ENCODE measurements around the gene NPAS2.

DNA sequence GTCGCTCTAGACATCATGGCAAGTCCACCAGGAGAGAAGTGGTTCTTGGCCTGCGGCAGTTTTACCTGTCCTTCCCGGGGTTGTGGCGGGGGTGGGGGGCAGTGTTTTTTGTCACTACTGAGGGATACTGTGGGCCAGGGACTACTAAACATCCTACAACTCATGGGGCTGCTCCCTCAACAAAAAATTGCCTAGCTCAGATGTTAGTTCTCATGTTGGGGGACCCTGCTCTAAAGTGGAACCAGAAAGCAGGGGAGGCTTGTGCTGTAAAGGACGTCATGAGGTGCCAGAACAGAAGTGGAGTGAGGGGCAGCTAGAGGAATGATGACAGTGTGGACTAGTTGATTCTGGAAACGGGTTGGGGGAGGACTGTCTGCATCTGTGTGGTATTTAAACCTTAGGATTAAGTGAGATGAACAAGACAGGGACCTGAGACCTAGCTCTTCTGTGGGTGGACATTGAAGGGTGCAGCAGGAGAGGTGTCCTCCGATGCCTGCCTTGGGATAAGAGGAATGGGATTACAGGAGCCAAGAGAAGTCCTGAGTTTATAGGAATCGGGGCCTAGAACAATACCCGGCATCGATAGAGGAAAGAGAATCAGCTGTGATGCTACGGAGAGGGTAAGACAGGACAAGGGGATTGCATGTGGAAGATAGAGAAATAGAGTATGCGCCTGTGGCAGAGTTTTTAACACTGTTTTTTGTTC, 184.8 kb downstream of the NPAS2 start:
- TF ChIP-seq, protein P1, sequence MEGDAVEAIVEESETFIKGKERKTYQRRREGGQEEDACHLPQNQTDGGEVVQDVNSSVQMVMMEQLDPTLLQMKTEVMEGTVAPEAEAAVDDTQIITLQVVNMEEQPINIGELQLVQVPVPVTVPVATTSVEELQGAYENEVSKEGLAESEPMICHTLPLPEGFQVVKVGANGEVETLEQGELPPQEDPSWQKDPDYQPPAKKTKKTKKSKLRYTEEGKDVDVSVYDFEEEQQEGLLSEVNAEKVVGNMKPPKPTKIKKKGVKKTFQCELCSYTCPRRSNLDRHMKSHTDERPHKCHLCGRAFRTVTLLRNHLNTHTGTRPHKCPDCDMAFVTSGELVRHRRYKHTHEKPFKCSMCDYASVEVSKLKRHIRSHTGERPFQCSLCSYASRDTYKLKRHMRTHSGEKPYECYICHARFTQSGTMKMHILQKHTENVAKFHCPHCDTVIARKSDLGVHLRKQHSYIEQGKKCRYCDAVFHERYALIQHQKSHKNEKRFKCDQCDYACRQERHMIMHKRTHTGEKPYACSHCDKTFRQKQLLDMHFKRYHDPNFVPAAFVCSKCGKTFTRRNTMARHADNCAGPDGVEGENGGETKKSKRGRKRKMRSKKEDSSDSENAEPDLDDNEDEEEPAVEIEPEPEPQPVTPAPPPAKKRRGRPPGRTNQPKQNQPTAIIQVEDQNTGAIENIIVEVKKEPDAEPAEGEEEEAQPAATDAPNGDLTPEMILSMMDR (IDR thresholded peaks at IDR 0.05; ENCODE audit: control extremely low read depth in 1 of 3, insufficient read depth in 1 of 3, low read depth in 1 of 3, low read length in 3 of 3) = no peak
- TF ChIP-seq RXRA (IDR thresholded peaks at IDR 0.05; ENCODE audit: insufficient read depth, low read depth, low read length) (no peak), KDM5A (IDR thresholded peaks at IDR 0.05; ENCODE audit: low read length) (no peak), SIN3A (conservative IDR thresholded peaks at IDR 0.05 in 1 of 2, IDR thresholded peaks at IDR 0.05 in 1 of 2; ENCODE audit: low read depth in 1 of 2, low read length in 2 of 2) (no peak), SAP30 (IDR thresholded peaks at IDR 0.05; ENCODE audit: insufficient read depth, insufficient replicate concordance, low read length) (no peak), POLR2A (IDR thresholded peaks at IDR 0.05; ENCODE audit: control extremely low read depth in 1 of 2, low read depth in 2 of 2, low read length in 2 of 2) (peak in 1 of 2 experiments; percentile 52; a peak in 2 of 3 replicates), RAD21 (IDR thresholded peaks at IDR 0.05 in 1 of 2, conservative IDR thresholded peaks at IDR 0.05 in 1 of 2; ENCODE audit: low read depth in 2 of 2, low read length in 2 of 2) (no peak)
- TF ChIP-seq, protein P2, sequence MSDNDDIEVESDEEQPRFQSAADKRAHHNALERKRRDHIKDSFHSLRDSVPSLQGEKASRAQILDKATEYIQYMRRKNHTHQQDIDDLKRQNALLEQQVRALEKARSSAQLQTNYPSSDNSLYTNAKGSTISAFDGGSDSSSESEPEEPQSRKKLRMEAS (IDR thresholded peaks at IDR 0.05) = no peak

All from H1 (cell line).